SK-N-SH treated with all-trans-retinoic acid at 6 μM for 48 hours (cell line): ENCODE results near the gene FBXW11.
A peak's percentile ranks its signal among the peaks of the same experiment; 100 is the strongest.

Experiments
- ATAC-seq: fragments of 200-7000 bp; cut with Tn5 transposase; 3 replicates; pipeline ENCODE4 v1.9.1; 2020; ENCODE audit warnings: mild to moderate bottlenecking, moderate library complexity
- ARNTL ChIP-seq: fragments of 450-650 bp; formaldehyde crosslinking; IDR thresholded peaks from 2 replicates; pipeline ENCODE4 v1.5.0; 2020; ENCODE audit warnings: low read depth, mild to moderate bottlenecking, moderate library complexity, borderline replicate concordance
- BACH2 ChIP-seq: fragments of 250-450 bp; sonication (Bioruptor Pico); IDR thresholded peaks from 2 replicates; pipeline ENCODE4 v1.9.0; 2021; ENCODE audit warnings: mild to moderate bottlenecking, borderline replicate concordance
- CSRNP3 ChIP-seq: fragments of 250-450 bp; sonication (Bioruptor Pico); IDR thresholded peaks from 2 replicates; pipeline ENCODE4 v1.5.1; 2021; ENCODE audit warnings: mild to moderate bottlenecking, moderate library complexity
- ESRRG ChIP-seq: fragments of 250-450 bp; sonication (Bioruptor Pico); IDR thresholded peaks from 2 replicates; pipeline ENCODE4 v1.6.1; 2021; ENCODE audit warnings: mild to moderate bottlenecking
- GLIS3 ChIP-seq: fragments of 250-450 bp; sonication (Bioruptor Pico); IDR thresholded peaks from 2 replicates; pipeline ENCODE4 v1.5.0; 2020; ENCODE audit warnings: mild to moderate bottlenecking, moderate library complexity
- ISL1 ChIP-seq: fragments of 250-450 bp; sonication (Bioruptor Pico); IDR thresholded peaks from 2 replicates; pipeline ENCODE4 v2.1.2; 2022; ENCODE audit warnings: mild to moderate bottlenecking, moderate library complexity
- OSR1 ChIP-seq: fragments of 250-450 bp; sonication (Bioruptor Pico); IDR thresholded peaks from 2 replicates; pipeline ENCODE4 v1.8.0; 2022; ENCODE audit warnings: moderate library complexity, mild to moderate bottlenecking, inconsistent platforms
- PATZ1 ChIP-seq: fragments of 250-450 bp; sonication (Bioruptor Pico); IDR thresholded peaks from 2 replicates; pipeline ENCODE4 v1.8.0; 2020; ENCODE audit warnings: mild to moderate bottlenecking, moderate library complexity, borderline replicate concordance
- POU6F1 ChIP-seq: fragments of 250-450 bp; sonication (Bioruptor Pico); IDR thresholded peaks from 2 replicates; pipeline ENCODE4 v1.8.0; 2021; ENCODE audit warnings: low read depth, mild to moderate bottlenecking, moderate library complexity, borderline replicate concordance
- PPARA ChIP-seq: fragments of 250-450 bp; sonication (Bioruptor Pico); IDR thresholded peaks from 2 replicates; pipeline ENCODE4 v1.5.0; 2020; ENCODE audit warnings: mild to moderate bottlenecking, borderline replicate concordance
- RARB ChIP-seq: fragments of 250-450 bp; sonication (Bioruptor Pico); IDR thresholded peaks from 2 replicates; pipeline ENCODE4 v1.8.0; 2021; ENCODE audit warnings: mild to moderate bottlenecking, moderate library complexity
- SNAI2 ChIP-seq: fragments of 250-450 bp; sonication (Bioruptor Pico); IDR thresholded peaks from 2 replicates; pipeline ENCODE4 v1.5.0; 2020; ENCODE audit warnings: mild to moderate bottlenecking, moderate library complexity
- TCF4 ChIP-seq: fragments of 250-450 bp; sonication (Bioruptor Pico); IDR thresholded peaks from 2 replicates; pipeline ENCODE4 v1.8.0; 2021; ENCODE audit warnings: mild to moderate bottlenecking, moderate library complexity, borderline replicate concordance
- TSHZ2 ChIP-seq: fragments of 250-450 bp; sonication (Bioruptor Pico); IDR thresholded peaks from 2 replicates; pipeline ENCODE4 v1.5.0; 2020; ENCODE audit warnings: mild to moderate bottlenecking, moderate library complexity
- ZC3H10 ChIP-seq: fragments of 250-450 bp; sonication (Bioruptor Pico); IDR thresholded peaks from 2 replicates; pipeline ENCODE4 v1.5.1; 2021; ENCODE audit warnings: mild to moderate bottlenecking, moderate library complexity
- ZFP30 ChIP-seq: fragments of 450-650 bp; formaldehyde crosslinking; IDR thresholded peaks from 2 replicates; pipeline ENCODE4 v1.5.0; 2022; ENCODE audit warnings: mild to moderate bottlenecking, moderate library complexity
- ZNF565 ChIP-seq: fragments of 450-650 bp; formaldehyde crosslinking; conservative IDR thresholded peaks from 2 replicates; pipeline ENCODE4 v1.5.0; 2020; ENCODE audit warnings: low read depth, mild to moderate bottlenecking, moderate library complexity
- ZNF8 ChIP-seq: fragments of 450-650 bp; formaldehyde crosslinking; IDR thresholded peaks from 2 replicates; pipeline ENCODE4 v1.5.0; 2020; ENCODE audit warnings: mild to moderate bottlenecking, moderate library complexity

The FBXW11 gene

GRCh38 chr5:171955761-171956160 is 50.7 kb downstream of the FBXW11 start:
- TF ChIP-seq ZC3H10 (no peak), ARNTL (CRISPR knock-in tag) (no peak), CSRNP3 (CRISPR knock-in tag) (no peak), PPARA (CRISPR knock-in tag) (no peak), ZFP30 (CRISPR knock-in tag) (no peak), OSR1 (CRISPR knock-in tag) (no peak)
- no peak for ATAC-seq

- peak; percentile 31; the same call in 2 of the 3 replicates for ATAC-seq
- TF ChIP-seq ZFP30 (CRISPR knock-in tag) (no peak), BACH2 (CRISPR knock-in tag) (no peak), RARB (CRISPR knock-in tag) (no peak), CSRNP3 (CRISPR knock-in tag) (no peak), PATZ1 (CRISPR knock-in tag) (no peak), ZNF8 (CRISPR knock-in tag) (no peak), TCF4 (CRISPR knock-in tag) (no peak)
- TF ChIP-seq, all 23 proteins: peak for 0
Measured at GRCh38 chr5:171954721-171955120, 51.7 kb downstream of the FBXW11 start.

GRCh38 chr5:171953860-171954701 is 52.4 kb downstream of the FBXW11 start:
- peak; percentile 79 for ATAC-seq
- TF ChIP-seq TSHZ2 (CRISPR knock-in tag) (no peak), BACH2 (CRISPR knock-in tag) (no peak), CSRNP3 (CRISPR knock-in tag) (no peak), SNAI2 (no peak), POU6F1 (CRISPR knock-in tag) (no peak), ZC3H10 (no peak), ZNF565 (no peak), PATZ1 (CRISPR knock-in tag) (no peak), ISL1 (CRISPR knock-in tag) (no peak), GLIS3 (CRISPR knock-in tag) (no peak), ARNTL (CRISPR knock-in tag) (no peak), ESRRG (CRISPR knock-in tag) (no peak)
